Naive thymus-derived CD4-positive, alpha-beta T cell (primary cell): ENCODE measurements around the gene PDS5A. TPM values are rescaled to one million over a fixed set of nuclear protein-coding genes. Genes with fewer than 3 reads are reported as not detected.

ENCODE experiments used
- ATAC-seq: fragments of 150-1000 bp; cut with Tn5 transposase; 2 replicates; pipeline ENCODE4 v1.10.0; 2021; ENCODE audit warnings: mild to moderate bottlenecking, moderate library complexity
- CTCF ChIA-PET: fragments of 350-600 bp; sonication (Branson Sonifier 250); formaldehyde crosslinking; loops from one replicate; lab custom pipeline; 2021; ENCODE audit warnings: antibody characterized with exemption; lab: Charles Lee
- POLR2A ChIA-PET: fragments of 350-600 bp; sonication (Branson Sonifier 250); formaldehyde crosslinking; loops from one replicate; lab custom pipeline; 2021; ENCODE audit warnings: antibody characterized with exemption, inconsistent platforms; lab: Charles Lee
- DNase-seq, 9 donors: peaks; one replicate each; pipeline versions ENCODE4 v3.0.0 to v3.0.0-alpha.2; 2020 to 2022; ENCODE audit warnings: mixed read lengths in 1 of 9
- H3K27ac ChIP-seq: one replicate; pipeline ENCODE4 v1.7.0; 2013; ENCODE audit warnings: mild to moderate bottlenecking, low read depth, low read length, moderate library complexity
- H3K27me3 ChIP-seq, 2 donors: one replicate each; pipeline ENCODE4 v1.7.0; 2013; ENCODE audit warnings: low read length in 2 of 2, mild to moderate bottlenecking in 2 of 2, moderate library complexity in 2 of 2; ENCODE audit not compliant: control insufficient read depth in 2 of 2, insufficient read depth in 2 of 2
- H3K36me3 ChIP-seq, 3 experiments: 1 replicate in 2 of 3; 2 replicates in 1 of 3; pipeline ENCODE4 v1.7.0; 2013; ENCODE audit warnings: low read length in 3 of 3, mild to moderate bottlenecking in 3 of 3, moderate library complexity in 1 of 3; ENCODE audit not compliant: insufficient read depth in 3 of 3, control insufficient read depth in 2 of 3
- H3K4me1 ChIP-seq, 2 donors: one replicate each; pipeline ENCODE4 v1.7.0; 2013; ENCODE audit warnings: low read length in 2 of 2, mild to moderate bottlenecking in 2 of 2, moderate library complexity in 1 of 2; ENCODE audit not compliant: control insufficient read depth in 2 of 2, insufficient read depth in 2 of 2
- H3K4me3 ChIP-seq: 2 replicates; pipeline ENCODE4 v1.7.0; 2013; ENCODE audit warnings: mild to moderate bottlenecking, low read length
- H3K9me3 ChIP-seq, 3 experiments: 1 replicate in 2 of 3; 2 replicates in 1 of 3; pipeline ENCODE4 v1.7.0; 2013; ENCODE audit warnings: low read length in 3 of 3; ENCODE audit not compliant: control insufficient read depth in 2 of 3
- H3K27ac Mint-ChIP-seq, 9 donors: one replicate each; pipeline ENCODE4 v1.8.0; 2020 to 2022; ENCODE audit warnings: mixed read lengths in 9 of 9, mild to moderate bottlenecking in 8 of 9, moderate library complexity in 5 of 9, inconsistent platforms in 2 of 9
- H3K27me3 Mint-ChIP-seq, 5 donors: one replicate each; pipeline ENCODE4 v1.8.0; 2021 to 2022; ENCODE audit warnings: mixed read lengths in 5 of 5, mild to moderate bottlenecking in 1 of 5
- H3K36me3 Mint-ChIP-seq, 5 donors: one replicate each; pipeline ENCODE4 v1.8.0; 2020 to 2022; ENCODE audit warnings: mixed read lengths in 5 of 5, mild to moderate bottlenecking in 3 of 5, inconsistent platforms in 1 of 5
- H3K4me1 Mint-ChIP-seq, 7 donors: one replicate each; pipeline ENCODE4 v1.8.0; 2020 to 2022; ENCODE audit warnings: mixed read lengths in 7 of 7, mild to moderate bottlenecking in 3 of 7, inconsistent platforms in 1 of 7
- H3K4me3 Mint-ChIP-seq, 10 donors: one replicate each; pipeline ENCODE4 v1.8.0; 2020 to 2022; ENCODE audit warnings: mild to moderate bottlenecking in 10 of 10, mixed read lengths in 10 of 10, moderate library complexity in 6 of 10, inconsistent platforms in 2 of 10
- H3K9me3 Mint-ChIP-seq, 11 donors: one replicate each; pipeline ENCODE4 v1.8.0; 2020 to 2022; ENCODE audit warnings: mixed read lengths in 11 of 11, mild to moderate bottlenecking in 4 of 11, inconsistent platforms in 1 of 11, moderate library complexity in 1 of 11
- intact Hi-C, 2 donors: fragments of 100-400 bp; cut with micrococcal nuclease; formaldehyde crosslinking; loops; one replicate each; pipeline ENCODE4 v1.15.1; 2023
- polyA plus RNA-seq, 2 donors: library from polyadenylated mRNA; unstranded; fragments of 300-500 nt; fragmentation: Illumina TruSeq; gene quantifications; one replicate each; pipeline ENCODE4 v1.2.3, GENCODE V29; 2021
- total RNA-seq, 6 experiments: library from RNA in 5 of 6; stranded (reverse) in 5 of 6; gene quantifications; 1 replicate in 5 of 6; 2 replicates in 1 of 6; pipeline ENCODE4 v1.2.3 and lab custom pipeline; 2021 to 2026

PDS5A gene
- total and polyA plus RNA-seq, 7 experiments from 2014 or later = 42.8 to 102 (median 96.2) TPM

DNA sequence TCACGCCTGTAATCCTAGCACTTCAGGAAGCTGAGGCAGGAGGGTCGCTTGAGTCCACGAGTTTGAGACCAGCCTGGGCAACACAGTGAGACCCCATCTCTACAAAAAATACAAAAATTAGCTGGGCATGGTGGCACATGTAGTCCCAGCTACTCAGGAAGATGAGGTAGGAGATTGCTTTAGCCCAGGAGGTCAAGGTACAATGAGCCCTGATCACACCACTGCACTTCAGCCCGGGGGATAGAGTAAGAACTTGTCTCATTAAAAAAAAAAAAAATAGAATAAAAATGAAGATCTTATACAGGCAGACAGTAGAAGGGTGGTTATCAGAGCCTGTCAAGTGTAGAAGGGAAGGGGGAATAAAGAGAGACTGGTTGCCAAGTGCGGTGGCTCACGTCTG is 116.9 kb downstream of the PDS5A start:
- no peaks in the 10 kb centered on the region for H3K27me3 ChIP-seq
- no peak overlapping the region for H3K27ac ChIP-seq
- POLR2A ChIA-PET = no interaction called here
- Mint-ChIP-seq H3K4me3 (no peak overlapping the region), H3K4me1 (peaks cover 0 to 4% (median 0%) of the 10 kb centered on the region in 7 donors), H3K9me3 (peaks cover 0 to 10% (median 2%) of the 10 kb centered on the region in 11 donors), H3K27ac (peak overlapping the region in 1 of 9 donors; percentile 11), H3K36me3 (peaks cover 7 to 58% (median 43%) of the 10 kb centered on the region in 5 donors), H3K27me3 (no peaks in the 10 kb centered on the region)
- CTCF ChIA-PET = interaction anchor here (0.7 kb wide), 1 partner anchor 45 kb away, joined by 3 read pairs; no protein-coding TSS in a partner anchor
- DNase-seq (no peak), ATAC-seq (no peak)
- H3K9me3 ChIP-seq = peaks cover 0 to 5% (median 0%) of the 10 kb centered on the region in 3 experiments
- intact Hi-C loops = no loop called here
- no peak overlapping the region for H3K4me3 ChIP-seq
- peaks cover 3 to 64% (median 10%) of the 10 kb centered on the region in 3 experiments for H3K36me3 ChIP-seq
- H3K4me1 ChIP-seq = no peaks in the 10 kb centered on the region

DNA sequence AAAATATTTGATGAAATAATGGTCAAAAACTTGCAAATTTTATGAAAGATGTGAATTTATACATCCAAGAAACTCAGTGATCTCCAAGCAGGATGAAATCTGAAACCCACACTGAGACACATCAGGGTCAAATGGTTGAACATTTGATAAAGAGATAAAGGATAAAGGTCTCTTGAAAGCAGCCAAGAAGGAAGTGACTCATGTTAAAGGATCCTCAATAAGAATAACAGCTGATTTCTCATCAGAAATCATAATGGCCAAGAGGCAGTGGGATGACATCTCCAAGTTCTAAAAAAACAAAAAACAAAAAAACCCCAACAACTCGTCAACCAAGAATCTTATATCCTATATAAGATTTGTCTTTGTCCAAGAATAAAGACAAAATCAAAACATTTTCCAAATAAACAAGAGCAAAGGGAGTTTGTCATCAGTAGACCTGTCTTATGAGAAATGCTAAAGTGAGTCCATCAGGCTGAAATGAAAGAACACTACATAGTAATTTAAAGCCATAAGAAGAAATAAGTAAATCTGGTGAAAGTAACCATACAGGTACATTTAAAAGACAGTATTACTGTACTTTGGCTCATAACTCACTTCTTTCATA is 121.7 kb downstream of the PDS5A start:
- peaks cover 2 to 12% (median 10%) of the 10 kb centered on the region in 11 donors for H3K9me3 Mint-ChIP-seq
- ChIA-PET POLR2A (no interaction called here), CTCF (no interaction called here)
- peaks cover 6 to 49% (median 8%) of the 10 kb centered on the region in 3 experiments for H3K36me3 ChIP-seq
- H3K36me3 Mint-ChIP-seq = peaks cover 25 to 75% (median 61%) of the 10 kb centered on the region in 5 donors
- intact Hi-C loops = no loop called here
- H3K27ac ChIP-seq = no peak overlapping the region
- H3K27me3 Mint-ChIP-seq = no peaks in the 10 kb centered on the region
- DNase-seq (no peak), ATAC-seq (no peak)
- no peak overlapping the region for H3K4me3 ChIP-seq
- peak overlapping the region in 3 of 9 donors; percentile 11 to 72 (median 41) for H3K27ac Mint-ChIP-seq
- peaks cover 0 to 6% (median 0%) of the 10 kb centered on the region in 3 experiments for H3K9me3 ChIP-seq
- no peak overlapping the region for H3K4me3 Mint-ChIP-seq
- H3K27me3 ChIP-seq = no peaks in the 10 kb centered on the region
- H3K4me1 ChIP-seq = no peaks in the 10 kb centered on the region
- peaks cover 5 to 21% (median 16%) of the 10 kb centered on the region in 7 donors for H3K4me1 Mint-ChIP-seq

DNA sequence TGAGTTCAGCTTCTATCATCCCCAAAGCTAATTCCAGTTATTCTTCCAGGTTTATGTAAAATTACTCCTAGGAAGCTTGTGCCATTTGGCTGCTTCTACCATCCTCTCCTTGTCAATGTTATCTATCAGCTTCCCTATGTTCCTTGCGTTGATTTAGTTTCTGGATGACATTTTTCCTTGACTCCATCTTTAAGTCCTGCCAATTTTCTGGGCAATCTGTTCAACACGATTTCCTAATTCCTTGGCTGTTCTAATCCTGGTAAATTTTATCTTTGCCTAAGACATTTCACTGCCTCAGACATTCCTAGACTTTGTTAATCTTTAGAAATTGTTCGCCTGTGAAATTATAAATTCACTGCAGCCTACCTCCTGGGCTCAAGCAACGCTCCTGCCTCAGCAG is 125.1 kb downstream of the PDS5A start:
- no peak for ATAC-seq
- Histone ChIP-seq H3K36me3 (peaks cover 6 to 43% (median 8%) of the 10 kb centered on the region in 3 experiments), H3K27me3 (no peaks in the 10 kb centered on the region), H3K9me3 (peaks cover 0 to 6% (median 0%) of the 10 kb centered on the region in 3 experiments), H3K27ac (no peak overlapping the region), H3K4me1 (no peaks in the 10 kb centered on the region), H3K4me3 (no peak overlapping the region)
- no peaks in the 10 kb centered on the region for H3K27me3 Mint-ChIP-seq
- no peak overlapping the region for H3K4me3 Mint-ChIP-seq
- H3K9me3 Mint-ChIP-seq = peaks cover 2 to 12% (median 10%) of the 10 kb centered on the region in 11 donors
- H3K27ac Mint-ChIP-seq = peak overlapping the region in 6 of 9 donors; percentile 7 to 72 (median 42)
- ChIA-PET POLR2A (interaction anchor here (0.5 kb wide), 1 partner anchor 65 kb away, joined by 4 read pairs; no protein-coding TSS in a partner anchor), CTCF (interaction anchor here (0.6 kb wide), 2 partner anchors 72 to 612 kb away, joined by 4 read pairs; no protein-coding TSS in a partner anchor)
- H3K36me3 Mint-ChIP-seq = peaks cover 20 to 51% (median 37%) of the 10 kb centered on the region in 5 donors
- intact Hi-C loops = no loop called here
- no peak for DNase-seq
- peaks cover 5 to 21% (median 16%) of the 10 kb centered on the region in 7 donors for H3K4me1 Mint-ChIP-seq

DNA sequence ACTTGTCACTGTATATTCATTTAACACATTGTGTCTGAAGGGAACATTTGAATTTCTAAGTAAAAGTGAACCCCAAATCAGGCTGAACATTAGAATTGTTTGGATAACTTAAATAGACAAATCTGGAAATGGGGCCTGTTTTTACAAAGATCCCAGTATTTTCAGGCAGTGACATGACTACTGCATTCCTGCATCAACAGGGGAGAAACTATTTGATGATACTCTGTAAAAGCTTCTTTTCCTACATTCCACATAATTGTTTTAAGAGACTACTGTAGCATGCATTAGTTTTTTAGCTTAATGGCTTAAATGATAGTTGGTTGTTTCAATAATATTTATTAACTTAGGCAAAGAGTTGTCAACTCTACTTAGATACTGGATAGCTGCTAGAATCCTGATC is 127.0 kb downstream of the PDS5A start:
- Histone ChIP-seq H3K4me1 (no peaks in the 10 kb centered on the region), H3K27ac (no peak overlapping the region), H3K4me3 (no peak overlapping the region), H3K27me3 (no peaks in the 10 kb centered on the region), H3K9me3 (no peaks in the 10 kb centered on the region), H3K36me3 (peaks cover 3 to 37% (median 7%) of the 10 kb centered on the region in 3 experiments)
- DNase-seq = no peak
- CTCF ChIA-PET = interaction anchor here (0.6 kb wide), 1 partner anchor 14 kb away, joined by 3 read pairs; no protein-coding TSS in a partner anchor
- no peaks in the 10 kb centered on the region for H3K27me3 Mint-ChIP-seq
- H3K36me3 Mint-ChIP-seq = peaks cover 17 to 36% (median 22%) of the 10 kb centered on the region in 5 donors
- peaks cover 5 to 21% (median 14%) of the 10 kb centered on the region in 7 donors for H3K4me1 Mint-ChIP-seq
- H3K9me3 Mint-ChIP-seq = peaks cover 0 to 8% (median 4%) of the 10 kb centered on the region in 11 donors
- intact Hi-C loops = no loop called here
- no peak overlapping the region for H3K4me3 Mint-ChIP-seq
- no peak for ATAC-seq
- POLR2A ChIA-PET = no interaction called here
- H3K27ac Mint-ChIP-seq = no peak overlapping the region

DNA sequence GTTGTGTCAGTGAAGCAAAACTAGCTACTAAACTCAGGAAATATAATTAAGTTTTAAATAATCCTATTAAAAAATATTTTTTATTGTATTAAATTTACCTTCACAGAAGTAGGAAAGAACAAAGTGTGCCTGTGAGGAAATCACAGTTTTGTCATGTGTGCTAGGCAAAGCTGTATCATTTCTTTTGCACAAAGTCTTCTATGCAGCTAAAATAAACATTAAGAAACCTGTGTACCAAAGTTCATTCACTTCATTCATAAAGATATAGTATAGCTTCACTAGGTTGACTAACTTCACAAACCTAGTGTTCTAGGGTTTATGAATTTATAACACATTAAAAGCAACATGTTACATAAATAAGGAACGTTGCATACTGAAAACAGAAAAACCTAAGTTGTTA is 131.0 kb downstream of the PDS5A start:
- ChIA-PET POLR2A (interaction anchor here (0.7 kb wide), 1 partner anchor 13 kb away, joined by 3 read pairs; no protein-coding TSS in a partner anchor), CTCF (no interaction called here)
- Mint-ChIP-seq H3K9me3 (no peaks in the 10 kb centered on the region), H3K4me3 (no peak overlapping the region), H3K36me3 (peaks cover 0 to 14% (median 4%) of the 10 kb centered on the region in 5 donors), H3K27me3 (no peaks in the 10 kb centered on the region), H3K27ac (no peak overlapping the region), H3K4me1 (peaks cover 0 to 1% (median 0%) of the 10 kb centered on the region in 7 donors)
- DNase-seq (no peak), ATAC-seq (no peak)
- Histone ChIP-seq H3K36me3 (peaks cover 0 to 48% (median 3%) of the 10 kb centered on the region in 3 experiments), H3K9me3 (no peaks in the 10 kb centered on the region), H3K27ac (no peak overlapping the region), H3K4me1 (no peaks in the 10 kb centered on the region), H3K27me3 (no peaks in the 10 kb centered on the region), H3K4me3 (no peak overlapping the region)
- intact Hi-C loops = no loop called here

DNA sequence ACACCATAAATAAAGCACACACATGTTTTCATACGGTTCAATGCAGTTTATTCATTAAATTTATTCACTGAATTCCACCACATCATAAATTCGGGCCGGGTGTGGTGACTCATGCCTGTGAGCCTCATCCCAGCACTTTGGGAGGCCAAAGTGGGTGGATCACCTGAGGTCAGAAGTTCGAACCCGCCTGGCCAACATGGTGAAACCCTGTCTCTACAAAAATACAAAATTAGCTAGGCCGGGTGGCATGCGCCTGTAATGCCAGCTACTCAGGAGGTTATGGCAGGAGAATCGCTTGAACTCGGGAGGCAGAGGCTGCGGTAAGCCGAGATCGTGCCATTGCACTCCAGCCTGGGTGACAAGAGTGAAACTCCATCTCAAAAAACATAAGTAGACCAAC is 131.6 kb downstream of the PDS5A start:
- Mint-ChIP-seq H3K4me1 (peaks cover 0 to 1% (median 0%) of the 10 kb centered on the region in 7 donors), H3K27ac (no peak overlapping the region), H3K36me3 (peaks cover 0 to 17% (median 8%) of the 10 kb centered on the region in 5 donors), H3K4me3 (no peak overlapping the region), H3K9me3 (no peaks in the 10 kb centered on the region), H3K27me3 (no peaks in the 10 kb centered on the region)
- ChIA-PET CTCF (no interaction called here), POLR2A (no interaction called here)
- Histone ChIP-seq H3K27ac (no peak overlapping the region), H3K36me3 (peaks cover 0 to 54% (median 6%) of the 10 kb centered on the region in 3 experiments), H3K27me3 (no peaks in the 10 kb centered on the region), H3K4me1 (no peaks in the 10 kb centered on the region), H3K9me3 (no peaks in the 10 kb centered on the region), H3K4me3 (no peak overlapping the region)
- no peak for DNase-seq
- intact Hi-C loops = no loop called here
- no peak for ATAC-seq
